Choroid plexus epithelial cell (primary cell): ENCODE measurements around the gene EFHD1.
"Not testable (repeated sequence)": the region's sequence is repeated elsewhere in the genome, so short reads cannot be mapped to it uniquely, and the experiment has no call there.

Source experiments
- DNase-seq: peaks from one replicate; pipeline ENCODE4 v3.0.0-alpha.2; 2010; ENCODE audit warnings: low read depth
- H3K4me3 ChIP-seq: 2 replicates; pipeline ENCODE4 v1.5.1; 2011; ENCODE audit warnings: low read depth, mild to moderate bottlenecking, control low read depth, low read length, moderate library complexity
- CTCF ChIP-seq: conservative IDR thresholded peaks from 2 replicates; pipeline ENCODE4 v1.5.1; 2011; ENCODE audit warnings: low read depth, mild to moderate bottlenecking, control low read depth, inconsistent platforms, low read length, moderate library complexity

Gene EFHD1

GRCh38 chr2:232632229-232632903 is 1.0 kb upstream of the EFHD1 start:
- no peak for TF ChIP-seq CTCF
- H3K4me3 ChIP-seq, result peak overlapping the region; percentile 57

GRCh38 chr2:232632904-232633412 is 446 bp upstream of the EFHD1 start:
- DNase-seq, result peak; percentile 6
- H3K4me3 ChIP-seq, result peak overlapping the region; percentile 57
- no peak for TF ChIP-seq CTCF

More at GRCh38 chr2:232632229-232632903, 1.0 kb upstream of the EFHD1 start:
- no peak for DNase-seq

GRCh38 chr2:232634206-232635150 is 1.1 kb downstream of the EFHD1 start:
- no peak for TF ChIP-seq CTCF
- H3K4me3 ChIP-seq, result peak overlapping the region; percentile 57
- DNase-seq, result peak; percentile 18

GRCh38 chr2:232635376-232635775 is 2.0 kb downstream of the EFHD1 start:
- H3K4me3 ChIP-seq, DNase-seq: not testable (repeated sequence)

- TF ChIP-seq CTCF, result no peak
- no peak overlapping the region for H3K4me3 ChIP-seq
- DNase-seq, result no peak
Observed at GRCh38 chr2:232635820-232636219, 2.4 kb downstream of the EFHD1 start.

- H3K4me3 ChIP-seq, result no peak overlapping the region
- no peak for TF ChIP-seq CTCF
- no peak for DNase-seq
Observed at GRCh38 chr2:232636788-232637420, 3.5 kb downstream of the EFHD1 start.
